Ishikawa (cell line): ENCODE data around the gene MTSS2.

Source experiments
- CEBPB ChIP-seq: IDR thresholded peaks from 2 replicates; pipeline ENCODE4 v1.6.1; 2012
- EP300 ChIP-seq: IDR thresholded peaks from 2 replicates; pipeline ENCODE4 v1.6.1; 2012; ENCODE audit warnings: borderline replicate concordance
- FOXM1 ChIP-seq: IDR thresholded peaks from 2 replicates; pipeline ENCODE4 v1.6.1; 2012; ENCODE audit warnings: low read depth, borderline replicate concordance
- RAD21 ChIP-seq: IDR thresholded peaks from 2 replicates; pipeline ENCODE4 v1.6.1; 2012; ENCODE audit warnings: low read depth
- REST ChIP-seq: IDR thresholded peaks from 2 replicates; pipeline ENCODE4 v1.6.1; 2012; ENCODE audit warnings: low read depth, mild to moderate bottlenecking
- TAF1 ChIP-seq: IDR thresholded peaks from 2 replicates; pipeline ENCODE4 v1.6.1; 2012; ENCODE audit warnings: low read depth, mild to moderate bottlenecking
- TCF12 ChIP-seq: IDR thresholded peaks from 2 replicates; pipeline ENCODE4 v1.6.1; 2012; ENCODE audit warnings: low read depth
- TEAD4 ChIP-seq: IDR thresholded peaks from 2 replicates; pipeline ENCODE4 v1.6.1; 2012
- YY1 ChIP-seq: IDR thresholded peaks from 2 replicates; pipeline ENCODE4 v1.6.1; 2012; ENCODE audit warnings: low read depth
- TF ChIP-seq, protein P1 (sequence below): IDR thresholded peaks from 2 replicates; pipeline ENCODE4 v1.6.1; 2012

DNA sequence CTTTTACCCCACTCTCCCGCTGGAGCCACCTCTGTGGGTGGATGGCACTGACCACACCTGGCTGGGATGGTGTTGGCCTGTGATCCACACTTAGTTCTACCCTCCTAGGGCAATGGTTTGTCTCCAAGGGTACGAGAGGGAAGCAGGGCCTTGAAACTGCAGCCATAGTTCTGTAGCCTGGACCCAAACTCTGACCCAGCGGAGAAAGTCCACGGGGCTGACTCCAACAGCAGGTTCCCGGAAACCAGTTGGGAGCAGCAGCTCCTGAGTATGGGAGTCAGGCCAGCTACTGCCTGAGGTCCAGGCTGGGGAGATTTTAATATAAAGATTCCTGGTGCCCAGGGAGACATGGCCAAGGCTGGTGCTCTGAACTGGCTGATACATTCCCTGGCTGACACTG lies 23.6 kb upstream of the MTSS2 start:
- no peak for TF ChIP-seq REST
- TF ChIP-seq, protein P1, sequence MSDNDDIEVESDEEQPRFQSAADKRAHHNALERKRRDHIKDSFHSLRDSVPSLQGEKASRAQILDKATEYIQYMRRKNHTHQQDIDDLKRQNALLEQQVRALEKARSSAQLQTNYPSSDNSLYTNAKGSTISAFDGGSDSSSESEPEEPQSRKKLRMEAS = no peak
- TF ChIP-seq CEBPB = no peak
- no peak for TF ChIP-seq TEAD4
- no peak for TF ChIP-seq EP300
- TF ChIP-seq FOXM1 = no peak
- no peak for TF ChIP-seq YY1
- TF ChIP-seq TCF12 = no peak
- TF ChIP-seq RAD21 = no peak
- TF ChIP-seq TAF1 = no peak
